Measurements from ENCODE around the gene ARPIN. TPM values are rescaled to one million over a fixed set of nuclear protein-coding genes. Genes with fewer than 3 reads are reported as not detected.

Gene ARPIN
- total RNA-seq, 1 donor from 2014 or later = 10.4 TPM

- TF ChIP-seq CTCF (conservative IDR thresholded peaks at IDR 0.05; ENCODE audit: low read depth, low read length) = no peak
- no peak for DNase-seq (ENCODE audit: low read depth)
- H3K4me3 ChIP-seq (ENCODE audit: low read depth, low read length) = no peak overlapping the region
Measured at GRCh38 chr15:89908226-89908625, 4.5 kb downstream of the ARPIN start.

GRCh38 chr15:89907289-89907688 is 5.5 kb downstream of the ARPIN start:
- no peak overlapping the region for H3K4me3 ChIP-seq (ENCODE audit: low read depth, low read length)
- DNase-seq (ENCODE audit: low read depth) = no peak
- no peak for TF ChIP-seq CTCF (conservative IDR thresholded peaks at IDR 0.05; ENCODE audit: low read depth, low read length)

GRCh38 chr15:89905846-89906378 is 6.8 kb downstream of the ARPIN start:
- TF ChIP-seq CTCF (conservative IDR thresholded peaks at IDR 0.05; ENCODE audit: low read depth, low read length) = no peak
- DNase-seq (ENCODE audit: low read depth) = no peak
- H3K4me3 ChIP-seq (ENCODE audit: low read depth, low read length) = no peak overlapping the region

GRCh38 chr15:89904519-89904918 is 8.2 kb downstream of the ARPIN start:
- H3K4me3 ChIP-seq (ENCODE audit: low read depth, low read length) = no peak overlapping the region
- no peak for DNase-seq (ENCODE audit: low read depth)
- no peak for TF ChIP-seq CTCF (conservative IDR thresholded peaks at IDR 0.05; ENCODE audit: low read depth, low read length)

- DNase-seq (ENCODE audit: low read depth) = no peak
- TF ChIP-seq CTCF (conservative IDR thresholded peaks at IDR 0.05; ENCODE audit: low read depth, low read length) = no peak
- H3K4me3 ChIP-seq (ENCODE audit: low read depth, low read length) = no peak overlapping the region
Measured at GRCh38 chr15:89903858-89904130, 9.0 kb downstream of the ARPIN start.

- TF ChIP-seq CTCF (conservative IDR thresholded peaks at IDR 0.05; ENCODE audit: low read depth, low read length) = no peak
- no peak for DNase-seq (ENCODE audit: low read depth)
- no peak overlapping the region for H3K4me3 ChIP-seq (ENCODE audit: low read depth, low read length)
Measured at GRCh38 chr15:89903015-89903857, 9.5 kb downstream of the ARPIN start.

- no peak for DNase-seq (ENCODE audit: low read depth)
- TF ChIP-seq CTCF (conservative IDR thresholded peaks at IDR 0.05; ENCODE audit: low read depth, low read length) = no peak
- no peak overlapping the region for H3K4me3 ChIP-seq (ENCODE audit: low read depth, low read length)
Measured at GRCh38 chr15:89900849-89901248, 11.9 kb downstream of the ARPIN start.
